Endothelial cell (in vitro differentiated cells): ENCODE data around the gene TSEN54. TPM values are rescaled to one million over a fixed set of nuclear protein-coding genes. Genes with fewer than 3 reads are reported as not detected.

ENCODE experiments used
- DNase-seq: peaks from one replicate; pipeline ENCODE4 v3.0.0; 2021; ENCODE audit warnings: low spot score
- H3K27ac Mint-ChIP-seq: one replicate; pipeline ENCODE4 v1.8.0; 2021; ENCODE audit warnings: mixed read lengths, inconsistent platforms; ENCODE audit not compliant: unreplicated experiment
- H3K27me3 Mint-ChIP-seq: one replicate; pipeline ENCODE4 v1.8.0; 2021; ENCODE audit warnings: mild to moderate bottlenecking, moderate library complexity, mixed read lengths, inconsistent platforms; ENCODE audit not compliant: unreplicated experiment
- H3K36me3 Mint-ChIP-seq: one replicate; pipeline ENCODE4 v1.8.0; 2021; ENCODE audit warnings: mild to moderate bottlenecking, low read depth, mixed read lengths, inconsistent platforms; ENCODE audit not compliant: unreplicated experiment
- H3K4me1 Mint-ChIP-seq: one replicate; pipeline ENCODE4 v1.8.0; 2021; ENCODE audit warnings: mild to moderate bottlenecking, mixed read lengths, inconsistent platforms; ENCODE audit not compliant: unreplicated experiment
- H3K4me3 Mint-ChIP-seq: one replicate; pipeline ENCODE4 v1.8.0; 2021; ENCODE audit warnings: mild to moderate bottlenecking, mixed read lengths, inconsistent platforms; ENCODE audit not compliant: unreplicated experiment
- H3K9me3 Mint-ChIP-seq: one replicate; pipeline ENCODE4 v1.8.0; 2021; ENCODE audit warnings: mixed read lengths, inconsistent platforms; ENCODE audit not compliant: unreplicated experiment
- total RNA-seq: library from RNA; stranded (reverse); fragmentation: NEBNext Ultra II Directional; extraction: Animal tissue kit (Norgen Biotek cat#: 25700); gene quantifications from one replicate; pipeline ENCODE4 v1.2.1, GENCODE V29; 2021; ENCODE audit not compliant: unreplicated experiment
- TF ChIP-seq, protein P1 (sequence below): fragments of 200-600 bp; sonication (generic); IDR thresholded peaks from one replicate; pipeline ENCODE4 v1.5.0; 2021; ENCODE audit warnings: antibody characterized with exemption; ENCODE audit not compliant: unreplicated experiment

The TSEN54 gene
- total RNA-seq, 1 donor from 2014 or later: 18.8 TPM

DNA sequence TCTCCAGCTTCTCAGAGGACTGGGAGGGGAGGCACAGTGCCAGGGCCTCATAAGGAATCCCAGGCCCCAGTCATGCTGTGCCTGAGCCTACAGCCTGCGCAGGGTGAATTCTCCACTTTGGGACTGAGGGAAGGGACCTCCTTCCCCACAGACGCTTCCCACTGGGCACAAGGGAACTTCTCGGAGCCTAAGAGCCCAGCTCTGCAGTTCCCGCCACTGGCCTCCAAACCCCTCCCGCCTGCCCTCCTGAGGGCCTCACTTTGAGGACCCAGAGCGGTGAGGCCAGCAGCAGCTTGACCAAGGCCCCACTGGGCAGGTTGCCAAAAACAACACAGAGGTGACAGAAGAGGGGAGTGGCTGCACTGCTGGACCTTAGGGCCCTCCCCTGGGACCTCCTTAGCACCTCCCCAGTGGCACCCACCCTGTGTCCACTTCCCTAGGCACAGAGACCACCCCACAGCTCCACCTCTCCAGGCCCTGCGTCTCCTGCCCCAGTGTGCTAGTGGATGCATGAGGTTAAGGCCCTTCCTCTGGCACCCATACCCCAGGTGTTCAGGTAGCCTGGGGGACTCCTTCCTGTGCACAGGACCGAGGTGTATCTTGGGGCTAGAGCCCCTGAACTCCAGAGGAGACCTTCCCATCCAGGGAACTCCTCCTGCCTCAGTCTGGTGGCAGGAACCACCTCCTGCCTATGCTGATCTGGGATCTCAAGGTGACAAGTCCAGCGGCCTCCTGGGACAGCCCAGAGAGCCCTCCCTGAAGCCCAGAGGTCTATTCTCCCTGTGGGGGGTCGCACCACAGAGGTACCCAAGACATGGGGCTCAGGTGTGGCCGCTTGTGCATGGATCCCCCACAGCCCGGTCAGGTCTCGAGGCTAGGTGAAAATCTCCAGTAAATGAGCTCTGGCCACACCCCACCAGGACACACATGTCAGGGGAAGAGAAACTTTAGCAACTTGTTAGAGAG is 4.4 kb upstream of the TSEN54 start:
- no peak for DNase-seq
- TF ChIP-seq, protein P1, sequence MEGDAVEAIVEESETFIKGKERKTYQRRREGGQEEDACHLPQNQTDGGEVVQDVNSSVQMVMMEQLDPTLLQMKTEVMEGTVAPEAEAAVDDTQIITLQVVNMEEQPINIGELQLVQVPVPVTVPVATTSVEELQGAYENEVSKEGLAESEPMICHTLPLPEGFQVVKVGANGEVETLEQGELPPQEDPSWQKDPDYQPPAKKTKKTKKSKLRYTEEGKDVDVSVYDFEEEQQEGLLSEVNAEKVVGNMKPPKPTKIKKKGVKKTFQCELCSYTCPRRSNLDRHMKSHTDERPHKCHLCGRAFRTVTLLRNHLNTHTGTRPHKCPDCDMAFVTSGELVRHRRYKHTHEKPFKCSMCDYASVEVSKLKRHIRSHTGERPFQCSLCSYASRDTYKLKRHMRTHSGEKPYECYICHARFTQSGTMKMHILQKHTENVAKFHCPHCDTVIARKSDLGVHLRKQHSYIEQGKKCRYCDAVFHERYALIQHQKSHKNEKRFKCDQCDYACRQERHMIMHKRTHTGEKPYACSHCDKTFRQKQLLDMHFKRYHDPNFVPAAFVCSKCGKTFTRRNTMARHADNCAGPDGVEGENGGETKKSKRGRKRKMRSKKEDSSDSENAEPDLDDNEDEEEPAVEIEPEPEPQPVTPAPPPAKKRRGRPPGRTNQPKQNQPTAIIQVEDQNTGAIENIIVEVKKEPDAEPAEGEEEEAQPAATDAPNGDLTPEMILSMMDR: no peak
- Mint-ChIP-seq H3K4me1 (peaks cover 25% of the 10 kb centered on the region), H3K9me3 (no peaks in the 10 kb centered on the region), H3K27ac (no peak overlapping the region), H3K36me3 (no peaks in the 10 kb centered on the region), H3K27me3 (peaks cover 14% of the 10 kb centered on the region), H3K4me3 (no peak overlapping the region)

DNA sequence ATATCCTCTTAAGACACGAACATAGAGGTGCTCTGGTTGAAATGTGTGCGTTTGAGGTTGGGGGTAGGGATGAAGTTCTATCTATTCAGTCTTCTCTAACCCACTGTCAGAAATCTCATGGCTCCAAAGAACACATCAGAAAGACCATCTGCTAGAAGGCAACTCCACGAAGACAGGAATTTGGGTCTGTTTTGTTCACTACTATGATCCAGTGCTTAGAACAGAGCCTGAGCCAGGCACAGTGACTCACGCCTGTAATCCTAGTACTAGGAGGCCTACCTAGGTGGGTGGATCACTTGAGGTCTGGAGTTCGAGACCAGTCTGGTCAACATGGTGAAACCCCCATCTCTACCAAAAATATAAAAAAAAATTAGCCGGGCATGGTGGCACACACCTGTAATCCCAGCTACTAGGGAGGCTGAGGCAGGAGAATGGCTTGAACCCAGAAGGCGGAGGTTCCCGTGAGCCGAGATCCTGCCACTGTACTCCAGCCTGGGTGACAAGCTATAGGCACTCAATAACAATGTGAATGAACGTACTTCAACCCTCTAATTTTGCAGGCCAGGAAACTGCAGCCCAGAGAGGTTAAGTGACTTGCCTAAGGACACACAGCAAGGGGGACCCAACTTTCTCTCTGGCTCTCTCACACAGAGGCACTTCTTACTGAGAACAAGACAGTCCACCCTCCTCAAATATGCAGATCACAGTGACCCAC is 3.2 kb upstream of the TSEN54 start:
- TF ChIP-seq, protein P1: no peak
- Mint-ChIP-seq H3K27ac (no peak overlapping the region), H3K9me3 (no peaks in the 10 kb centered on the region), H3K4me1 (peaks cover 34% of the 10 kb centered on the region), H3K4me3 (peak overlapping the region; percentile 86), H3K27me3 (peaks cover 15% of the 10 kb centered on the region), H3K36me3 (peaks cover 8% of the 10 kb centered on the region)
- DNase-seq: no peak

DNA sequence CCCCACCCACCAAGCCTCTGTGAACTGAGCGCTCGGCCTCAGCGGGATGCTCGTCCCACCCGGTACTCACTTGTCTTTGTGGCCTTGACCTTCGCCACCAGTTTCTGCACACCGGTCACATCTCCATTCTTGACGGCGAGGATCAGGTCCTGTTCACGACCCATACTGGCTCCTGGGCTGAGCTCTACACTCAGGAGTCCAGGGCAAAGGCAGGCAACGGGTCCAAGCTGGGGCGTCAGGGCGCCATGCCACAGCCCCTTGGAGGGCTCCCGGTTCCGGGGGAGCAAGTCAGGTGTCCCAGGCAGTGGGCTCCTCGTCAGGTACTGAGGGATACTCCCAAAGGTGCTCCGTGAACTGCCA is 2.7 kb upstream of the TSEN54 start:
- Mint-ChIP-seq H3K36me3 (peaks cover 11% of the 10 kb centered on the region), H3K4me3 (peak overlapping the region; percentile 86), H3K27ac (no peak overlapping the region), H3K27me3 (peaks cover 14% of the 10 kb centered on the region), H3K9me3 (no peaks in the 10 kb centered on the region), H3K4me1 (peaks cover 36% of the 10 kb centered on the region)
- TF ChIP-seq, protein P1: no peak
- DNase-seq: no peak

DNA sequence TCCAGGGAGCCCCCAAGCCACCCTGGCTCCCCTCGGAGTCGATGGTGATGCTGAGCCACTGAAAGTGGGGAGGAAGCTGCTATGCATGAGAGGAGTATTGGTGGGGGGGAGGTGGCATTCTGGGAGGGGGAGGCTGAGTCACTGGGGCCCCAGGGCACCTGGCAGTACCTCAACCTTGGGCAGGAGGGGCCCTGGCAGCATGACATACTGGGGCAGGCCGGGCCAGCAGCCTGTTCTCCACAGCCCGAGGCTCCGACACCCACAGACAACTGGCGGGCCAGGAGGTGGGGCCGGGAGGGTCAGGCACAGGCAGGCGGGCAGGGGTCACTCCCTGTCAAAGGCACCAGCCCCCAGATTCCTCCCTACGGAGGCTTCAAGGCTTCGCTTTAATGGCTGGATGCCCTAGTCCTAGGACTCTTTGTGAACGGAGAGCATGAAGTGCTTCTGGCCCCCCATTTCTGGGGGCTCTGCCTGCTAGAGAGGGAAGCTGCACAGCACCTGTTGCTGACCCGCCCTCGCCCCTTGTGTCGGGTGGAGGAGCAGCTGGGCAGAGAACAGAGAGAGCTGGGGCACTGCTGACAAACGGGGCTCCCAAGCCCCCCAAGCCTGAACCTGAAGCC is 1.9 kb upstream of the TSEN54 start:
- Mint-ChIP-seq H3K4me3 (peak overlapping the region; percentile 87), H3K36me3 (peaks cover 11% of the 10 kb centered on the region), H3K27ac (no peak overlapping the region), H3K4me1 (peaks cover 35% of the 10 kb centered on the region), H3K9me3 (no peaks in the 10 kb centered on the region), H3K27me3 (peaks cover 11% of the 10 kb centered on the region)
- TF ChIP-seq, protein P1: no peak
- no peak for DNase-seq
